ENCODE results near the gene ATF2.

Gene ATF2

DNA sequence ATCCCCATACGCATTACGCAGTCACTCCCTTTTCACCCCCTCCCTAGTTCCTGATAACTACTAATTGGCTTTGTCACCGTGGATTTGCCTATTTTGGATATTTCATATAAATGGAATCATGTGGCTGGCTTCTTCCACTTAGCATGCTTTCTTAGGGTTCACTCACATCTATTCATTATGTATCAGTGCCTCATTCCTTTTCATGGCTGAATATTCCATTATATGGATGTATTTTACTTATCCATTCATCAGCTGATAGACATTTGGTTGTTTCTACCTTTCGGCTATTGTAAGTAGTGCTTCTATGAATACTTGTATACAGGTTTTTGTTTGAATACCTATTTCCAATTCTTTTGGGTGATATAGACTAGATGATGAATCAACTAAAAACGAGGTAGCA lies 8.6 kb upstream of the ATF2 start:
- TF ChIP-seq, protein P1, sequence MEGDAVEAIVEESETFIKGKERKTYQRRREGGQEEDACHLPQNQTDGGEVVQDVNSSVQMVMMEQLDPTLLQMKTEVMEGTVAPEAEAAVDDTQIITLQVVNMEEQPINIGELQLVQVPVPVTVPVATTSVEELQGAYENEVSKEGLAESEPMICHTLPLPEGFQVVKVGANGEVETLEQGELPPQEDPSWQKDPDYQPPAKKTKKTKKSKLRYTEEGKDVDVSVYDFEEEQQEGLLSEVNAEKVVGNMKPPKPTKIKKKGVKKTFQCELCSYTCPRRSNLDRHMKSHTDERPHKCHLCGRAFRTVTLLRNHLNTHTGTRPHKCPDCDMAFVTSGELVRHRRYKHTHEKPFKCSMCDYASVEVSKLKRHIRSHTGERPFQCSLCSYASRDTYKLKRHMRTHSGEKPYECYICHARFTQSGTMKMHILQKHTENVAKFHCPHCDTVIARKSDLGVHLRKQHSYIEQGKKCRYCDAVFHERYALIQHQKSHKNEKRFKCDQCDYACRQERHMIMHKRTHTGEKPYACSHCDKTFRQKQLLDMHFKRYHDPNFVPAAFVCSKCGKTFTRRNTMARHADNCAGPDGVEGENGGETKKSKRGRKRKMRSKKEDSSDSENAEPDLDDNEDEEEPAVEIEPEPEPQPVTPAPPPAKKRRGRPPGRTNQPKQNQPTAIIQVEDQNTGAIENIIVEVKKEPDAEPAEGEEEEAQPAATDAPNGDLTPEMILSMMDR (IDR thresholded peaks at IDR 0.05; ENCODE audit: control insufficient read depth, extremely low read depth, insufficient read depth) = no peak
- DNase-seq (ENCODE audit: low read depth) = no peak
- no peak overlapping the region for H3K4me3 ChIP-seq (ENCODE audit: low read depth, low read length)

DNA sequence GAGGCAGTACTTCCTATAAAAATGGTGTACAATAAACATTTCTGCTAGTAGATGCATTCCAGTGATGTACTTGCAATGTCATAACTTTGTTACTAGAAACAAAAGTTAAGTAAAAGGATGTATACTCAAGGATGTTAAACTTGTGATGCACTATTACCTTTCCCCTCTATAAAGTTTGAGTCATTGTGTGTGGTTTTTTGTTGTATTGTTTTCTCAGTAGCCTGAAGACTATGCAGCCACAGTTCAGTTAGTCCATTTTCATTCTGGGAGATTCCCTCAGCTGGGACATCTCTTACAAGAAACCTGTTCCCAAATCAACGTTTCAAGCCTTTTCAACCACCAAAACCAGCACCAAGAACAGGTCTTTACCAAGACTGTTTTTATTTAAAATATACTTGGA lies 7.9 kb upstream of the ATF2 start:
- no peak for DNase-seq (ENCODE audit: low read depth)
- TF ChIP-seq, protein P1 (IDR thresholded peaks at IDR 0.05; ENCODE audit: control insufficient read depth, extremely low read depth, insufficient read depth) = no peak
- no peak overlapping the region for H3K4me3 ChIP-seq (ENCODE audit: low read depth, low read length)

DNA sequence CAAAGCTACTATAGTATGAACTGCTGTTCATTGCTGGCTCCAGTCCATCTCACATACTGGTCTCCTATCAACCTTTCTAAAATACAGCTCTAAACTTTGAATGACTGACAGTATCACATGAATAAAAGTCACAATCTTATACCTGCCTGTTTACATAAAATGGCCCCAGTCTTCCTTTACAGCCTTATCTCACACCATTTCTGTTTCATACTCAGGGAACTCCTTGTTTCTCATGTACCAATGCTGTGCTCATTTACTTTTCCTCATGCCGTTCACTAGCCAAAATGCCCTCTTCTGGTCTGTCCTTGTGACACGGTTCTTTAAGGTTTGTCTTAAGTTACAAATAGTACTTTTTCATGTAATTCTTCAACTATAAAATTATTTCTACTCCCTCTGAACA lies 7.3 kb upstream of the ATF2 start:
- no peak overlapping the region for H3K4me3 ChIP-seq (ENCODE audit: low read depth, low read length)
- TF ChIP-seq, protein P1 (IDR thresholded peaks at IDR 0.05; ENCODE audit: control insufficient read depth, extremely low read depth, insufficient read depth) = no peak
- DNase-seq (ENCODE audit: low read depth) = no peak

DNA sequence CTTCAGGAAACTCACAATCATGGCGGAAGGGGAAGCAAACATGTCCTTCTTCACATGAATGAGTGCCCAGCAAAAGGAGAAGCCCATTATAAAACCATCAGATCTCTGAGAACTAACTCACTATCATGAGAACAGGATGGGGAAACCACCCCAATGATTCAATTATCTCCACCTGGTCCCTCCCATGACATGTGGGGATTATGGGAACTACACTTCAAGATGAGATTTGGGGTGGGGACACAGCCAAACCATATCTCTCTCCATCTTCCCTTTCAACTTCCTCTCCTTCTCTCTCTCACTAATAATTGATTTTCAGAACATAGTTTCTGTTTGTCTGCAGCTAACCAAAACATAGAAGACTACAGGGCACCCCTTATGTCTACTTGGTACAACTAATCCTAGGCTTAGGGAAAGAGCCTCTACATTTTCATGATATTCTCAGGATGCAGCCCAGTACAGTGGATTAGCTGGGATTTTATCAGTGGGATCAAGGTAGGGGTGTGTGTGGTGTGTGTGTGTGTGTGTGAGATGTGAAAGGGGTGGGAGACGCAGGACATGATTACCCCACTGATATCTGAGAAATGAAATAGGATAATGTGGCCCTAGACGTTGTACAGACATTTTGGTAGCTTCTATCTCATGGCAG lies 2.8 kb upstream of the ATF2 start:
- no peak for DNase-seq (ENCODE audit: low read depth)
- no peak overlapping the region for H3K4me3 ChIP-seq (ENCODE audit: low read depth, low read length)
- TF ChIP-seq, protein P1 (IDR thresholded peaks at IDR 0.05; ENCODE audit: control insufficient read depth, extremely low read depth, insufficient read depth) = no peak

DNA sequence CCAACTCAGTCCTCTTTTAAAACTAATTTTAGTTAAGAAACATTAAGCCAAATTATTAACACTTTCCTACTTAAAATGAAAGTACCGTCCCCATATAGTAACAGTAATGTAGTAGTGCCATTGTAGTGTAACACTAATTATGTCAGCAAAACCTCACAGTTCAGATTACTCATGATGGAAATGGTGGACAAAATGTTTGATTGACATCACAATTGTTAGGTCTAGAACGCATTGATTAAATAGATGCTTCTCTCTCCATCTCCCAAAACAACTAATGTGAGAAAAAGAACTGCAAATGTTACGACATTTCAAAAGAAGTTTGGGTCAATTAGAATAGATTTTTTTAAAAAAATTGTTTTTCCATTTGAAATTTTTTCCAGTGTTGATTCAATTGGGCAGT lies 1.2 kb upstream of the ATF2 start:
- DNase-seq (ENCODE audit: low read depth) = no peak
- peak overlapping the region; percentile 74 for H3K4me3 ChIP-seq (ENCODE audit: low read depth, low read length)
- TF ChIP-seq, protein P1 (IDR thresholded peaks at IDR 0.05; ENCODE audit: control insufficient read depth, extremely low read depth, insufficient read depth) = no peak

DNA sequence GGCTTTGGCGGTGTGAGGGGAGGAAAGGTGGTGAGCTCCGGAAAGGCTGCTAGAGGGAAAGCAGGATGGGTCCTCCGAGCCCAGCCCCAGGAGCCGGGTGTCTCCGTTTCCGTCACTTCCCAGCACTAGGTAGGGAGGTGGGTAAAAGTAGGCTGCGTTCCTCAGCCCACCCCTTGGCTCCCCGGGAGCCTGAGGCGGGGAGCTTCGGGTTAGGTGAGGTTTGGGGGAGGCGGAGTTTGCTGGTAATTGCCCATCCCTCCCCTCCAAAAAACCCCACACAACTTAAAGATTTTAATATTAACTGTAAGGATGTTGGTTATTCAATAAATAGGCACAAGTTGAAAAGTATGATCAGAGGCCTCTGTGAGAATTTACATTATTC lies 552 bp upstream of the ATF2 start:
- no peak for DNase-seq (ENCODE audit: low read depth)
- peak overlapping the region; percentile 74 for H3K4me3 ChIP-seq (ENCODE audit: low read depth, low read length)
- TF ChIP-seq, protein P1 (IDR thresholded peaks at IDR 0.05; ENCODE audit: control insufficient read depth, extremely low read depth, insufficient read depth) = no peak
